HepG2 (cell line): ENCODE results near the gene BRD3. TPM values are rescaled to one million over a fixed set of nuclear protein-coding genes. Genes with fewer than 3 reads are reported as not detected.

Experiments used
- MYC ChIP-seq: sonication (generic); formaldehyde crosslinking; IDR thresholded peaks from 2 replicates; pipeline ENCODE4 v1.9.0; 2021; ENCODE audit warnings: missing genetic modification reagents, borderline replicate concordance
- PHF8 ChIP-seq: sonication (generic); formaldehyde crosslinking; IDR thresholded peaks from 2 replicates; pipeline ENCODE4 v1.5.0; 2020; ENCODE audit warnings: missing genetic modification reagents
- REL ChIP-seq: sonication (generic); formaldehyde crosslinking; conservative IDR thresholded peaks from 2 replicates; pipeline ENCODE4 v1.8.0; 2022; ENCODE audit warnings: mild to moderate bottlenecking, missing genetic modification reagents, moderate library complexity
- ZNF460 ChIP-seq: sonication (generic); formaldehyde crosslinking; IDR thresholded peaks from 2 replicates; pipeline ENCODE4 v1.5.1; 2020; ENCODE audit warnings: missing genetic modification reagents, mild to moderate bottlenecking, borderline replicate concordance
- ZNF546 ChIP-seq: sonication (generic); formaldehyde crosslinking; conservative IDR thresholded peaks from 2 replicates; pipeline ENCODE4 v1.8.1; 2023; ENCODE audit warnings: mild to moderate bottlenecking, missing genetic modification reagents
- polyA plus RNA-seq, 8 experiments: library from polyadenylated mRNA; depleted of rRNA in 3 of 8; stranded (reverse) in 7 of 8; unstranded in 1 of 8; fragments of >200 nt; fragmentation: Illumina TruSeq in 4 of 8; extraction: Trizol in 4 of 8; gene quantifications; 2 replicates each; pipeline versions ENCODE4 v1.2.1 to v1.2.3, GENCODE V29; 2011 to 2016; ENCODE audit warnings: low read depth in 4 of 8, missing spikeins in 1 of 8, mixed read lengths in 1 of 8; ENCODE audit not compliant: insufficient read depth in 1 of 8
- total RNA-seq, 5 experiments: library from RNA; depleted of rRNA; stranded (reverse); fragments of >200 nt; fragmentation: Illumina TruSeq; extraction: Trizol; gene quantifications; 2 replicates each; pipeline ENCODE4 v1.2.3, GENCODE V29; 2016; ENCODE audit warnings: low read depth in 1 of 5
- TF ChIP-seq, protein P1 (sequence below): sonication (generic); formaldehyde crosslinking; IDR thresholded peaks from 2 replicates; pipeline ENCODE4 v1.5.1; 2020; ENCODE audit warnings: mild to moderate bottlenecking, missing genetic modification reagents, moderate library complexity
- TF ChIP-seq, protein P2 (sequence below): sonication (generic); formaldehyde crosslinking; IDR thresholded peaks from 2 replicates; pipeline ENCODE4 v1.5.1; 2020; ENCODE audit warnings: missing genetic modification reagents, mild to moderate bottlenecking, borderline replicate concordance
- TF ChIP-seq, protein P3 (sequence below): sonication (generic); formaldehyde crosslinking; IDR thresholded peaks from 2 replicates; pipeline ENCODE4 v1.4.0; 2020; ENCODE audit warnings: missing genetic modification reagents
- TF ChIP-seq, protein P4 (sequence below): sonication (generic); formaldehyde crosslinking; IDR thresholded peaks from 2 replicates; pipeline ENCODE4 v1.5.0; 2020; ENCODE audit warnings: mild to moderate bottlenecking, missing genetic modification reagents
- TF ChIP-seq, protein P5 (sequence below): sonication (generic); formaldehyde crosslinking; IDR thresholded peaks from 2 replicates; pipeline ENCODE4 v1.5.0; 2020; ENCODE audit warnings: mild to moderate bottlenecking, missing genetic modification reagents
- TF ChIP-seq, protein P6 (sequence below): sonication (generic); formaldehyde crosslinking; IDR thresholded peaks from 2 replicates; pipeline ENCODE4 v1.4.0; 2020; ENCODE audit warnings: low read depth, missing genetic modification reagents

The BRD3 gene
- total and polyA plus RNA-seq, 2 of the 13 experiments (the other 11 are each of a cell fraction or from before 2014, with no cell fraction given) = 5.9 to 12.9 TPM

DNA sequence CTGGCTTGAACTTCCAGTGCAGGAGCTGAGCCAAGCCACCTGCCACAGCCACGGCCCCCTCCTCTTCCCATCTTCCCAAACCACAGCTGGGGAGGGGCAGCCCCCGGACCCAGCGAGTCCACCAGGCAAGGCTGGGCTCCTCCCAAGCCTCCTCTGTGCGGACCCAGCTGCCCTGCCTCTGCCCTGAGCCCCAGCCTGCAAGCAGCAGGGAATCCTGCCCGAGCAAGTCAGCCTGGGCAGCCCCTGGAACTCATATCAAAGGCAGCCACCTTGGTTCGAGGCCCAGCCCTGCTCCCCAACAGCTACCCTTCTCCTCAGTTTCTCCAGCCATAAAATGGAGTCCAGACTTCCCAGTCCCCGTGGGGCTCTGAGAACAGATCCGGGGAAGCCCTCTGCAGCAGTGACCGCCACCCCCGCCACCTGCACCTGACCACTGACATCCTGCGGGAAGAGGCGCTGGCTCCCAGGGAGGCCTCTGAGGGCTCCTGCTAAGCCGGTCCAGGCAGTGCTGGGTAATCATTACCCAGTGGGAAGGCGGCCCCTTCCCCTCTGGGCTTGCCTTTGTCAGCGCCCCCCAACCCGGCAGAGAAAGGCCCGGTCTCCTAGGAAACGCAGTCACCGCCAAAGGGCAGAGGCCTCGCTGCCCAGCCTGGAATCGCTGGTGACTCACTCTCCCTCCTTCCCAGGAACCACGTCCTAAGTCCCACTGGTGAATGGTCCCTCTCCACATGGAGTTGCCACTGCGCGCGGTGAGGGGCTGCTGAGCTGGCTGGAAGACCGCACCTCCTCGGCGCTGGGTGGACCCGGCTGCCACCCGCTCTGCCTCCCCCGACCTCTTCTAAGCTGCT lies 77.2 kb downstream of the BRD3 start (continued):
- TF ChIP-seq, protein P1, sequence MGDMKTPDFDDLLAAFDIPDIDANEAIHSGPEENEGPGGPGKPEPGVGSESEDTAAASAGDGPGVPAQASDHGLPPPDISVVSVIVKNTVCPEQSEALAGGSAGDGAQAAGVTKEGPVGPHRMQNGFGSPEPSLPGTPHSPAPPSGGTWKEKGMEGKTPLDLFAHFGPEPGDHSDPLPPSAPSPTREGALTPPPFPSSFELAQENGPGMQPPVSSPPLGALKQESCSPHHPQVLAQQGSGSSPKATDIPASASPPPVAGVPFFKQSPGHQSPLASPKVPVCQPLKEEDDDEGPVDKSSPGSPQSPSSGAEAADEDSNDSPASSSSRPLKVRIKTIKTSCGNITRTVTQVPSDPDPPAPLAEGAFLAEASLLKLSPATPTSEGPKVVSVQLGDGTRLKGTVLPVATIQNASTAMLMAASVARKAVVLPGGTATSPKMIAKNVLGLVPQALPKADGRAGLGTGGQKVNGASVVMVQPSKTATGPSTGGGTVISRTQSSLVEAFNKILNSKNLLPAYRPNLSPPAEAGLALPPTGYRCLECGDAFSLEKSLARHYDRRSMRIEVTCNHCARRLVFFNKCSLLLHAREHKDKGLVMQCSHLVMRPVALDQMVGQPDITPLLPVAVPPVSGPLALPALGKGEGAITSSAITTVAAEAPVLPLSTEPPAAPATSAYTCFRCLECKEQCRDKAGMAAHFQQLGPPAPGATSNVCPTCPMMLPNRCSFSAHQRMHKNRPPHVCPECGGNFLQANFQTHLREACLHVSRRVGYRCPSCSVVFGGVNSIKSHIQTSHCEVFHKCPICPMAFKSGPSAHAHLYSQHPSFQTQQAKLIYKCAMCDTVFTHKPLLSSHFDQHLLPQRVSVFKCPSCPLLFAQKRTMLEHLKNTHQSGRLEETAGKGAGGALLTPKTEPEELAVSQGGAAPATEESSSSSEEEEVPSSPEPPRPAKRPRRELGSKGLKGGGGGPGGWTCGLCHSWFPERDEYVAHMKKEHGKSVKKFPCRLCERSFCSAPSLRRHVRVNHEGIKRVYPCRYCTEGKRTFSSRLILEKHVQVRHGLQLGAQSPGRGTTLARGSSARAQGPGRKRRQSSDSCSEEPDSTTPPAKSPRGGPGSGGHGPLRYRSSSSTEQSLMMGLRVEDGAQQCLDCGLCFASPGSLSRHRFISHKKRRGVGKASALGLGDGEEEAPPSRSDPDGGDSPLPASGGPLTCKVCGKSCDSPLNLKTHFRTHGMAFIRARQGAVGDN (CRISPR knock-in tag) = peak; percentile 91
- TF ChIP-seq, protein P2, sequence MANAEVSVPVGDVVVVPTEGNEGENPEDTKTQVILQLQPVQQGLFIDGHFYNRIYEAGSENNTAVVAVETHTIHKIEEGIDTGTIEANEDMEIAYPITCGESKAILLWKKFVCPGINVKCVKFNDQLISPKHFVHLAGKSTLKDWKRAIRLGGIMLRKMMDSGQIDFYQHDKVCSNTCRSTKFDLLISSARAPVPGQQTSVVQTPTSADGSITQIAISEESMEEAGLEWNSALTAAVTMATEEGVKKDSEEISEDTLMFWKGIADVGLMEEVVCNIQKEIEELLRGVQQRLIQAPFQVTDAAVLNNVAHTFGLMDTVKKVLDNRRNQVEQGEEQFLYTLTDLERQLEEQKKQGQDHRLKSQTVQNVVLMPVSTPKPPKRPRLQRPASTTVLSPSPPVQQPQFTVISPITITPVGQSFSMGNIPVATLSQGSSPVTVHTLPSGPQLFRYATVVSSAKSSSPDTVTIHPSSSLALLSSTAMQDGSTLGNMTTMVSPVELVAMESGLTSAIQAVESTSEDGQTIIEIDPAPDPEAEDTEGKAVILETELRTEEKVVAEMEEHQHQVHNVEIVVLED (CRISPR knock-in tag) = 0 out of 2 replicates have a peak, but pooled peaks have one; percentile 21
- TF ChIP-seq, protein P3, sequence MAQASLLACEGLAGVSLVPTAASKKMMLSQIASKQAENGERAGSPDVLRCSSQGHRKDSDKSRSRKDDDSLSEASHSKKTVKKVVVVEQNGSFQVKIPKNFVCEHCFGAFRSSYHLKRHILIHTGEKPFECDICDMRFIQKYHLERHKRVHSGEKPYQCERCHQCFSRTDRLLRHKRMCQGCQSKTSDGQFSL (CRISPR knock-in tag) = no peak
- TF ChIP-seq REL (CRISPR knock-in tag) (no peak), MYC (CRISPR knock-in tag) (peak; percentile 52; the same call in 1 of the 2 replicates), ZNF546 (CRISPR knock-in tag) (0 out of 2 replicates have a peak, but pooled peaks have one; percentile 31), ZNF460 (no peak), PHF8 (0 out of 2 replicates have a peak, but pooled peaks have one; percentile 17)
- TF ChIP-seq, protein P4, sequence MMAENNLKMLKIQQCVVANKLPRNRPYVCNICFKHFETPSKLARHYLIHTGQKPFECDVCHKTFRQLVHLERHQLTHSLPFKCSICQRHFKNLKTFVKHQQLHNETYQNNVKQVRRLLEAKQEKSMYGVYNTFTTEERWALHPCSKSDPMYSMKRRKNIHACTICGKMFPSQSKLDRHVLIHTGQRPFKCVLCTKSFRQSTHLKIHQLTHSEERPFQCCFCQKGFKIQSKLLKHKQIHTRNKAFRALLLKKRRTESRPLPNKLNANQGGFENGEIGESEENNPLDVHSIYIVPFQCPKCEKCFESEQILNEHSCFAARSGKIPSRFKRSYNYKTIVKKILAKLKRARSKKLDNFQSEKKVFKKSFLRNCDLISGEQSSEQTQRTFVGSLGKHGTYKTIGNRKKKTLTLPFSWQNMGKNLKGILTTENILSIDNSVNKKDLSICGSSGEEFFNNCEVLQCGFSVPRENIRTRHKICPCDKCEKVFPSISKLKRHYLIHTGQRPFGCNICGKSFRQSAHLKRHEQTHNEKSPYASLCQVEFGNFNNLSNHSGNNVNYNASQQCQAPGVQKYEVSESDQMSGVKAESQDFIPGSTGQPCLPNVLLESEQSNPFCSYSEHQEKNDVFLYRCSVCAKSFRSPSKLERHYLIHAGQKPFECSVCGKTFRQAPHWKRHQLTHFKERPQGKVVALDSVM = peak; percentile 64; the same call in 1 of the 2 replicates
- TF ChIP-seq, protein P5, sequence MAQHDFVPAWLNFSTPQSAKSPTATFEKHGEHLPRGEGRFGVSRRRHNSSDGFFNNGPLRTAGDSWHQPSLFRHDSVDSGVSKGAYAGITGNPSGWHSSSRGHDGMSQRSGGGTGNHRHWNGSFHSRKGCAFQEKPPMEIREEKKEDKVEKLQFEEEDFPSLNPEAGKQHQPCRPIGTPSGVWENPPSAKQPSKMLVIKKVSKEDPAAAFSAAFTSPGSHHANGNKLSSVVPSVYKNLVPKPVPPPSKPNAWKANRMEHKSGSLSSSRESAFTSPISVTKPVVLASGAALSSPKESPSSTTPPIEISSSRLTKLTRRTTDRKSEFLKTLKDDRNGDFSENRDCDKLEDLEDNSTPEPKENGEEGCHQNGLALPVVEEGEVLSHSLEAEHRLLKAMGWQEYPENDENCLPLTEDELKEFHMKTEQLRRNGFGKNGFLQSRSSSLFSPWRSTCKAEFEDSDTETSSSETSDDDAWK (CRISPR knock-in tag) = no peak
- TF ChIP-seq, protein P6, sequence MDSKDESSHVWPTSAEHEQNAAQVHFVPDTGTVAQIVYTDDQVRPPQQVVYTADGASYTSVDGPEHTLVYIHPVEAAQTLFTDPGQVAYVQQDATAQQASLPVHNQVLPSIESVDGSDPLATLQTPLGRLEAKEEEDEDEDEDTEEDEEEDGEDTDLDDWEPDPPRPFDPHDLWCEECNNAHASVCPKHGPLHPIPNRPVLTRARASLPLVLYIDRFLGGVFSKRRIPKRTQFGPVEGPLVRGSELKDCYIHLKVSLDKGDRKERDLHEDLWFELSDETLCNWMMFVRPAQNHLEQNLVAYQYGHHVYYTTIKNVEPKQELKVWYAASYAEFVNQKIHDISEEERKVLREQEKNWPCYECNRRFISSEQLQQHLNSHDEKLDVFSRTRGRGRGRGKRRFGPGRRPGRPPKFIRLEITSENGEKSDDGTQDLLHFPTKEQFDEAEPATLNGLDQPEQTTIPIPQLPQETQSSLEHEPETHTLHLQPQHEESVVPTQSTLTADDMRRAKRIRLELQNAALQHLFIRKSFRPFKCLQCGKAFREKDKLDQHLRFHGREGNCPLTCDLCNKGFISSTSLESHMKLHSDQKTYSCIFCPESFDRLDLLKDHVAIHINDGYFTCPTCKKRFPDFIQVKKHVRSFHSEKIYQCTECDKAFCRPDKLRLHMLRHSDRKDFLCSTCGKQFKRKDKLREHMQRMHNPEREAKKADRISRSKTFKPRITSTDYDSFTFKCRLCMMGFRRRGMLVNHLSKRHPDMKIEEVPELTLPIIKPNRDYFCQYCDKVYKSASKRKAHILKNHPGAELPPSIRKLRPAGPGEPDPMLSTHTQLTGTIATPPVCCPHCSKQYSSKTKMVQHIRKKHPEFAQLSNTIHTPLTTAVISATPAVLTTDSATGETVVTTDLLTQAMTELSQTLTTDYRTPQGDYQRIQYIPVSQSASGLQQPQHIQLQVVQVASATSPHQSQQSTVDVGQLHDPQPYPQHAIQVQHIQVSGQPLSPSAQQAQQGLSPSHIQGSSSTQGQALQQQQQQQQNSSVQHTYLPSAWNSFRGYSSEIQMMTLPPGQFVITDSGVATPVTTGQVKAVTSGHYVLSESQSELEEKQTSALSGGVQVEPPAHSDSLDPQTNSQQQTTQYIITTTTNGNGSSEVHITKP (CRISPR knock-in tag) = peak; percentile 76; the same call in 1 of the 2 replicates
